Activated CD4-positive, alpha-beta T cell treated with anti-CD3 and anti-CD28 coated beads, Interleukin-2, amount 10 ng/mL, durations not matched to agents 24 days and 14 days (primary cell): ENCODE measurements around the gene PPP2R5C. TPM values are rescaled to one million over a fixed set of nuclear protein-coding genes. Genes with fewer than 3 reads are reported as not detected.
"Not testable (repeated sequence)": the region's sequence is repeated elsewhere in the genome, so short reads cannot be mapped to it uniquely, and the experiment has no call there.

Experiments used
- DNase-seq: peaks from one replicate; pipeline ENCODE4 v3.0.0; 2022
- H3K27ac Mint-ChIP-seq: one replicate; pipeline ENCODE4 v1.8.0; 2022; ENCODE audit warnings: mild to moderate bottlenecking, mixed read lengths
- H3K27me3 Mint-ChIP-seq: one replicate; pipeline ENCODE4 v1.8.0; 2022; ENCODE audit warnings: mixed read lengths
- H3K36me3 Mint-ChIP-seq: one replicate; pipeline ENCODE4 v1.8.0; 2022; ENCODE audit warnings: low read depth, mild to moderate bottlenecking, mixed read lengths
- H3K4me1 Mint-ChIP-seq: one replicate; pipeline ENCODE4 v1.8.0; 2021; ENCODE audit warnings: mixed read lengths
- H3K4me3 Mint-ChIP-seq: one replicate; pipeline ENCODE4 v1.8.0; 2022; ENCODE audit warnings: mild to moderate bottlenecking, moderate library complexity, mixed read lengths
- H3K9me3 Mint-ChIP-seq: one replicate; pipeline ENCODE4 v1.8.0; 2021; ENCODE audit warnings: mixed read lengths
- intact Hi-C: fragments of 100-400 bp; cut with micrococcal nuclease; formaldehyde crosslinking; loops from one replicate; pipeline ENCODE4 v1.15.1; 2023
- total RNA-seq: library from RNA; stranded (reverse); gene quantifications from 2 replicates; pipeline ENCODE4 v1.2.3, GENCODE V29; 2022

Gene PPP2R5C
- total RNA-seq, 1 donor from 2014 or later, result 181 TPM

GRCh38 chr14:101789222-101789621, 27.7 kb downstream of the PPP2R5C start:
- peaks cover 17% of the 10 kb centered on the region for H3K4me1 Mint-ChIP-seq
- H3K36me3 Mint-ChIP-seq, result peaks cover 10% of the 10 kb centered on the region
- no peaks in the 10 kb centered on the region for H3K27me3 Mint-ChIP-seq
- DNase-seq, result no peak
- H3K4me3 Mint-ChIP-seq, result no peak overlapping the region
- H3K9me3 Mint-ChIP-seq, result peaks cover 5% of the 10 kb centered on the region
- intact Hi-C loops, result no loop called here
- no peak overlapping the region for H3K27ac Mint-ChIP-seq

- Mint-ChIP-seq H3K9me3 (peaks cover 5% of the 10 kb centered on the region), H3K27ac (no peak overlapping the region), H3K4me1 (peaks cover 17% of the 10 kb centered on the region), H3K36me3 (peaks cover 12% of the 10 kb centered on the region), H3K4me3 (no peak overlapping the region), H3K27me3 (no peaks in the 10 kb centered on the region)
- intact Hi-C loops, result no loop called here
- no peak for DNase-seq
Observed at GRCh38 chr14:101790232-101790631, 28.7 kb downstream of the PPP2R5C start.

DNA sequence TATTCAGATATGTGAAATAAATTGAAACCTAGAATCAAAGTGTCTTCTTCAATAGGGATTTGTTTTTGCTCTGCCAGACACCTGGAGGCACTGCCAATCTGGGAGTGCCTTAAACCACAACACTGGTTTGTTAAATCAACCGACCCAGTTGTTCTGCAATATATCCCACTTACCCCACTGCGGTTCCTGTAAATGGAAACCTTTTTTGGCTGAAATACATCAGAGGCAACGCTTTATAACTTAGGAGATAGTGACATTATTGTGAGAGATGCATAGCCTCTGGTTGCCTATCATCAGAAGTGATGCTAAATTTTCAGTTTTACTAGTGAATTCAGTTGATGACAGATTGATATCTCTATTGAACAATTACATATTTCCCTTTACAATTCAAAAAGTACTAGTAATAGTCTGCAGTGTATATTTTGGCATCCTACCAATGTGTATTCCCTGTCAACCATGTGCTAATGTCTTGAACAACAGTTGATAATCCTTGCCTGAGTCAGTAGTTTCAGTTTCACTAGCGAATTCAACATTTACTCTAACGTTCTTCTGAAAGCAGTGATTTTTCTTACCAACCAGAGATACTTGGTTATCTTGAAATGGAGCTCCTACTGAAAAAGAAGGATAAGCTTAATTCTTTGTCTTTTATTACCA, 30.5 kb downstream of the PPP2R5C start:
- Mint-ChIP-seq H3K4me1 (peaks cover 17% of the 10 kb centered on the region), H3K27me3 (no peaks in the 10 kb centered on the region)
- intact Hi-C loops, result loop anchor here (2.0 kb wide), 2 partner anchors 25 to 29 kb away; no protein-coding TSS in a partner anchor

DNA sequence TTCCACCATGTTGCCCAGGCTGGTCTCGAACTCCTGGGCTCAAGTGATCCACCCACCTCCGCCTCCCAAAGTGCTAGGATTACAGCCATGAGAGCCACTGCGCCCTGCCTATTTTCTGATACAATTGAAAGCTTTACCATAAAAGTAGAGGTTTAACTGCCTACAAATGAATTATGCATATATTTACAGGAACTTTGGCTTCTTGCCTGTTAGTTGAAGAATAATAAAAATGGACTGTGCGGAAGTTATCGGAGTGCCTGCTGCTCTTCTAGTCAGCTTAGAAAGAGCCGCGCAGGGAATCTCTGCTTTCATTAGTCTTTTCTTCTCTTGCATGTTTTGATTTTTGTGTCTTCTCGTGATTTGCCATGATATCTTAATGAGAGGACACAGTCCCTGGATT, 34.5 kb downstream of the PPP2R5C start:
- DNase-seq, result no peak
- Mint-ChIP-seq H3K9me3 (peaks cover 5% of the 10 kb centered on the region), H3K36me3 (peaks cover 10% of the 10 kb centered on the region), H3K4me1 (peaks cover 15% of the 10 kb centered on the region), H3K4me3 (no peak overlapping the region), H3K27ac (no peak overlapping the region), H3K27me3 (peaks cover 1% of the 10 kb centered on the region)
- intact Hi-C loops, result no loop called here

More for the DNA sequence above, 30.5 kb downstream of the PPP2R5C start:
- peak overlapping the region; percentile 54 for H3K27ac Mint-ChIP-seq
- DNase-seq, result peak; percentile 63
- H3K4me3 Mint-ChIP-seq, result peak overlapping the region; percentile 64
- H3K9me3 Mint-ChIP-seq, result peaks cover 5% of the 10 kb centered on the region
- H3K36me3 Mint-ChIP-seq, result peaks cover 10% of the 10 kb centered on the region

DNA sequence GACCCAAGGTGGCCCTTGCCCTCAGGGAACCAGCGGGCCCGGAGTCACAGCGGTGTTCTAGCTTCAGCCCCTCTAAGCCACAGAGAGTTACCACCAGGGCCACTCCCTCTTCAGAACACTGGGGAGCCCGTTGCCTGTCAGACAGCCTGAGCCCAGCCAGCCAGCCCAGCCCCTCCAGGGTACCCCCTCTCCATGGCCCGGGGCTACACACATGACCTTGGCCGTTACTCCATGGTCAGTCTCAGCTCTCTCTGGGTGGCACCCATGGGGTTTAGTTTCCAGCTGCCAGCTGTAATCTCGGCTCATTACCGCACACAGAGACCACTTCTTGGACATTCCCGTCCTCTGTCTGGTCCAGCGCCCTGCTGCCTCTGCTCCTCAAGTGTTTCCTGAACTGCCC, 35.0 kb downstream of the PPP2R5C start:
- Mint-ChIP-seq H3K27me3 (peaks cover 1% of the 10 kb centered on the region), H3K27ac (no peak overlapping the region), H3K4me3 (no peak overlapping the region), H3K36me3 (peaks cover 10% of the 10 kb centered on the region), H3K4me1 (peaks cover 15% of the 10 kb centered on the region), H3K9me3 (peaks cover 5% of the 10 kb centered on the region)
- peak; percentile 48 for DNase-seq
- intact Hi-C loops, result no loop called here

DNA sequence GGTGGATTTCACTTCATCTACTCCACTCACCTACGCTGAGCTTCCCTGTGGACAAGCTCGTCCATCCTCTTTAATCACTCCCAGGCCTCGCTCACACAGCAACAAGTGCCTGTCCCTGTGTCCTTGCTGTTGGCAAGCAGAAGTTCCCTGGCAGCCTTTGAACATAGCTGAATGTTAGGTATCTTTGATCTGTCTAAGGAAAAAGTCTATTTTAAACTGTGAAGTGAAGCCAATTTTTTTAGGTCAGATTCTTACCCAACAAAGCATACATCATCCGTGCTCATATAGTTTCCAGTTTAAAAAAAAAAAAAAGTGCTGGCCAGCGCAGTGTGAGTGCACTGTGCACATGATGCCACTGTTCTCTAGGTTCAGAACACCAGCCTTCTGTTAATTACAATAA, 36.3 kb downstream of the PPP2R5C start:
- no peak for DNase-seq
- Mint-ChIP-seq H3K27me3 (peaks cover 1% of the 10 kb centered on the region), H3K36me3 (peaks cover 10% of the 10 kb centered on the region), H3K9me3 (peaks cover 5% of the 10 kb centered on the region), H3K4me3 (no peak overlapping the region), H3K27ac (no peak overlapping the region), H3K4me1 (peaks cover 3% of the 10 kb centered on the region)
- intact Hi-C loops, result no loop called here

- DNase-seq, intact Hi-C loops, H3K4me3 Mint-ChIP-seq, H3K4me1 Mint-ChIP-seq, H3K27me3 Mint-ChIP-seq, H3K36me3 Mint-ChIP-seq, H3K9me3 Mint-ChIP-seq, H3K27ac Mint-ChIP-seq: not testable (repeated sequence)
Observed at GRCh38 chr14:101804373-101804772, 42.9 kb downstream of the PPP2R5C start.

GRCh38 chr14:101806252-101806651, 44.7 kb downstream of the PPP2R5C start:
- intact Hi-C loops, H3K9me3 Mint-ChIP-seq, H3K4me3 Mint-ChIP-seq, H3K27me3 Mint-ChIP-seq, DNase-seq, H3K36me3 Mint-ChIP-seq, H3K27ac Mint-ChIP-seq: not testable (repeated sequence)
- peaks cover 14% of the 10 kb centered on the region for H3K4me1 Mint-ChIP-seq

GRCh38 chr14:101808020-101808641, 46.6 kb downstream of the PPP2R5C start:
- H3K27me3 Mint-ChIP-seq, result no peaks in the 10 kb centered on the region
- H3K4me1 Mint-ChIP-seq, result peaks cover 27% of the 10 kb centered on the region
- peak overlapping the region; percentile 32 for H3K4me3 Mint-ChIP-seq

DNA sequence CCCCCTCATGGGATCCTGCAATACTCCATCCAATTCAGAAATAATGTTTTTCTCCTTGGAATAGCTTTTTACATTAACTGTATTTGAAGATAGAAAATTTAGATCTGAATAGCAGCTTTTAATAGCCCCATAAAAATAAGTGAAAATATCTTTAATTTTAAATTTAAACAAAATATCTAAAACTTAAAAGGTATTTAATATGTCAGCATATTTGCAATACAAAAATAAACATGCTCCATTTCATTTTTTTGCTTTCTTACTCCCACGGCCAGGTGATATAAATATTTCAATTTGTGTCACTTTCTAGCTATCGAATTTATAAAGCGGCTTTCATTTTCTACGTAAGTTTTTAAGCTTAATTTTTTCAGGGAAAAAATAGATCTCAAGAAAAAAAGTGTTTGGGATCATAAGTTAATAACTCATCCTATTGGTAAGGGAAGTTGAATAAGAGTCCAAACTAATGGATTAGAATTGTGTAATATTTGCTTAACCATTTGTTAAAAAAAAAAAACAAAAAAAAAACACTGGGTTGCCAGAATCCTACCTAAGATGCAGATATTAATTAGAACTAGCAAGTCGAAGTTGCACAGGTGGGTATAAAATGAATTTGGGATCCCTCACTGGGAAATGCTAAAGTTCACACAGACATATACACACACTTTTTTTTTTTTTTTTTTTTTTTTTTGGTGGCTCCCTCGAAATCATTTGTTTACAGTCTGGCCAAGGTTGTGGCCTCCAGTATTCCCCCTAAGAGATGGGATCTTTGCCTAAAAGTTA, 47.6 kb downstream of the PPP2R5C start:
- intact Hi-C loops, result no loop called here
- peaks cover 20% of the 10 kb centered on the region for H3K36me3 Mint-ChIP-seq

More at GRCh38 chr14:101808020-101808641, 46.6 kb downstream of the PPP2R5C start:
- no peak for DNase-seq
- H3K36me3 Mint-ChIP-seq, result peaks cover 16% of the 10 kb centered on the region
- intact Hi-C loops, result no loop called here
- H3K27ac Mint-ChIP-seq, result peak overlapping the region; percentile 14
- H3K9me3 Mint-ChIP-seq, result no peaks in the 10 kb centered on the region

GRCh38 chr14:101809671-101810514, 48.4 kb downstream of the PPP2R5C start:
- H3K9me3 Mint-ChIP-seq, result no peaks in the 10 kb centered on the region
- no peaks in the 10 kb centered on the region for H3K27me3 Mint-ChIP-seq
- peaks cover 43% of the 10 kb centered on the region for H3K4me1 Mint-ChIP-seq
- peak; percentile 96 for DNase-seq
- H3K4me3 Mint-ChIP-seq, result peak overlapping the region; percentile 96
- intact Hi-C loops, result loop anchor here (1.0 to 2.0 kb wide), 3 partner anchors 8 to 49 kb away; partner anchors contain the start of gene PPP2R5C
- peaks cover 25% of the 10 kb centered on the region for H3K36me3 Mint-ChIP-seq
- peak overlapping the region; percentile 99 for H3K27ac Mint-ChIP-seq

More for the DNA sequence above, 47.6 kb downstream of the PPP2R5C start:
- Mint-ChIP-seq H3K27me3 (no peaks in the 10 kb centered on the region), H3K4me3 (peak overlapping the region; percentile 96), H3K27ac (peak overlapping the region; percentile 99), H3K4me1 (peaks cover 34% of the 10 kb centered on the region), H3K9me3 (no peaks in the 10 kb centered on the region)
- no peak for DNase-seq

GRCh38 chr14:101810897-101811621, 49.5 kb downstream of the PPP2R5C start:
- peak overlapping the region; percentile 96 for H3K4me3 Mint-ChIP-seq
- intact Hi-C loops, result loop anchor here (1.0 to 2.0 kb wide), 3 partner anchors 7 to 50 kb away; partner anchors contain the start of gene PPP2R5C
- peak overlapping the region; percentile 99 for H3K27ac Mint-ChIP-seq
- H3K9me3 Mint-ChIP-seq, result no peaks in the 10 kb centered on the region
- H3K36me3 Mint-ChIP-seq, result peaks cover 30% of the 10 kb centered on the region
- H3K27me3 Mint-ChIP-seq, result no peaks in the 10 kb centered on the region
- DNase-seq, result peak; percentile 69
- peaks cover 54% of the 10 kb centered on the region for H3K4me1 Mint-ChIP-seq

GRCh38 chr14:101812071-101812470, 50.6 kb downstream of the PPP2R5C start:
- peaks cover 33% of the 10 kb centered on the region for H3K36me3 Mint-ChIP-seq
- no peaks in the 10 kb centered on the region for H3K27me3 Mint-ChIP-seq
- intact Hi-C loops, result no loop called here
- peak overlapping the region; percentile 84 for H3K4me3 Mint-ChIP-seq
- DNase-seq, result peak; percentile 75
- H3K4me1 Mint-ChIP-seq, result peaks cover 60% of the 10 kb centered on the region
- peak overlapping the region; percentile 83 for H3K27ac Mint-ChIP-seq
- H3K9me3 Mint-ChIP-seq, result no peaks in the 10 kb centered on the region
